ENCODE results near the gene ITGAL.

ITGAL gene

GRCh38 chr16:30528799-30529457 lies 56.4 kb downstream of the ITGAL start:
- Histone ChIP-seq H3K9me3 (ENCODE audit: severe bottlenecking) (no peaks in the 10 kb centered on the region), H3K36me3 (ENCODE audit: low read depth) (peaks cover 17% of the 10 kb centered on the region; the same call in 1 of the 2 replicates), H3K27ac (ENCODE audit: poor library complexity, severe bottlenecking) (peak overlapping the region; percentile 82), H3K27me3 (ENCODE audit: insufficient read depth, poor library complexity, severe bottlenecking) (no peaks in the 10 kb centered on the region), H3K4me3 (ENCODE audit: severe bottlenecking) (no peak overlapping the region), H3K4me1 (ENCODE audit: insufficient read depth, poor library complexity, severe bottlenecking) (peaks cover 9% of the 10 kb centered on the region)
- TF ChIP-seq CTCF (IDR thresholded peaks at IDR 0.05; ENCODE audit: poor library complexity, severe bottlenecking): no peak
- ATAC-seq (ENCODE audit: low read depth) (no peak), DNase-seq (ENCODE audit: low spot score) (no peak)

GRCh38 chr16:30530163-30531037 lies 57.9 kb downstream of the ITGAL start:
- DNase-seq (ENCODE audit: low spot score) (no peak), ATAC-seq (ENCODE audit: low read depth) (no peak)

GRCh38 chr16:30532285-30533145 lies 60.0 kb downstream of the ITGAL start:
- no peaks in the 10 kb centered on the region for H3K9me3 ChIP-seq (ENCODE audit: severe bottlenecking)
- no peak for TF ChIP-seq CTCF (IDR thresholded peaks at IDR 0.05; ENCODE audit: poor library complexity, severe bottlenecking)
- no peak overlapping the region for H3K27ac ChIP-seq (ENCODE audit: poor library complexity, severe bottlenecking)
- no peak for DNase-seq (ENCODE audit: low spot score)
- H3K4me3 ChIP-seq (ENCODE audit: severe bottlenecking): no peak overlapping the region
- H3K27me3 ChIP-seq (ENCODE audit: insufficient read depth, poor library complexity, severe bottlenecking): no peaks in the 10 kb centered on the region
- peaks cover 11% of the 10 kb centered on the region for H3K4me1 ChIP-seq (ENCODE audit: insufficient read depth, poor library complexity, severe bottlenecking)
- ATAC-seq (ENCODE audit: low read depth): no peak
- peaks cover 14% of the 10 kb centered on the region; the same call in 1 of the 2 replicates for H3K36me3 ChIP-seq (ENCODE audit: low read depth)

More at GRCh38 chr16:30530163-30531037, 57.9 kb downstream of the ITGAL start:
- H3K27me3 ChIP-seq (ENCODE audit: insufficient read depth, poor library complexity, severe bottlenecking): no peaks in the 10 kb centered on the region
- H3K4me3 ChIP-seq (ENCODE audit: severe bottlenecking): no peak overlapping the region
- no peaks in the 10 kb centered on the region for H3K9me3 ChIP-seq (ENCODE audit: severe bottlenecking)
- H3K4me1 ChIP-seq (ENCODE audit: insufficient read depth, poor library complexity, severe bottlenecking): peaks cover 9% of the 10 kb centered on the region
- peaks cover 8% of the 10 kb centered on the region; the same call in 1 of the 2 replicates for H3K36me3 ChIP-seq (ENCODE audit: low read depth)
- TF ChIP-seq CTCF (IDR thresholded peaks at IDR 0.05; ENCODE audit: poor library complexity, severe bottlenecking): no peak
- no peak overlapping the region for H3K27ac ChIP-seq (ENCODE audit: poor library complexity, severe bottlenecking)

GRCh38 chr16:30533146-30533522 lies 60.6 kb downstream of the ITGAL start:
- Histone ChIP-seq H3K36me3 (ENCODE audit: low read depth) (peaks cover 14% of the 10 kb centered on the region; the same call in 1 of the 2 replicates), H3K4me3 (ENCODE audit: severe bottlenecking) (no peak overlapping the region), H3K4me1 (ENCODE audit: insufficient read depth, poor library complexity, severe bottlenecking) (peaks cover 5% of the 10 kb centered on the region), H3K9me3 (ENCODE audit: severe bottlenecking) (no peaks in the 10 kb centered on the region), H3K27ac (ENCODE audit: poor library complexity, severe bottlenecking) (no peak overlapping the region), H3K27me3 (ENCODE audit: insufficient read depth, poor library complexity, severe bottlenecking) (no peaks in the 10 kb centered on the region)
- DNase-seq (ENCODE audit: low spot score) (no peak), ATAC-seq (ENCODE audit: low read depth) (no peak)
- TF ChIP-seq CTCF (IDR thresholded peaks at IDR 0.05; ENCODE audit: poor library complexity, severe bottlenecking): no peak

Data from RWPE2 (cell line).